ENCODE data around the gene CACNG4. TPM values are rescaled to one million over a fixed set of nuclear protein-coding genes. Genes with fewer than 3 reads are reported as not detected.

CACNG4 gene
- polyA plus RNA-seq, 5 donors, result 1.9 to 3.5 (median 2.2) TPM

DNA sequence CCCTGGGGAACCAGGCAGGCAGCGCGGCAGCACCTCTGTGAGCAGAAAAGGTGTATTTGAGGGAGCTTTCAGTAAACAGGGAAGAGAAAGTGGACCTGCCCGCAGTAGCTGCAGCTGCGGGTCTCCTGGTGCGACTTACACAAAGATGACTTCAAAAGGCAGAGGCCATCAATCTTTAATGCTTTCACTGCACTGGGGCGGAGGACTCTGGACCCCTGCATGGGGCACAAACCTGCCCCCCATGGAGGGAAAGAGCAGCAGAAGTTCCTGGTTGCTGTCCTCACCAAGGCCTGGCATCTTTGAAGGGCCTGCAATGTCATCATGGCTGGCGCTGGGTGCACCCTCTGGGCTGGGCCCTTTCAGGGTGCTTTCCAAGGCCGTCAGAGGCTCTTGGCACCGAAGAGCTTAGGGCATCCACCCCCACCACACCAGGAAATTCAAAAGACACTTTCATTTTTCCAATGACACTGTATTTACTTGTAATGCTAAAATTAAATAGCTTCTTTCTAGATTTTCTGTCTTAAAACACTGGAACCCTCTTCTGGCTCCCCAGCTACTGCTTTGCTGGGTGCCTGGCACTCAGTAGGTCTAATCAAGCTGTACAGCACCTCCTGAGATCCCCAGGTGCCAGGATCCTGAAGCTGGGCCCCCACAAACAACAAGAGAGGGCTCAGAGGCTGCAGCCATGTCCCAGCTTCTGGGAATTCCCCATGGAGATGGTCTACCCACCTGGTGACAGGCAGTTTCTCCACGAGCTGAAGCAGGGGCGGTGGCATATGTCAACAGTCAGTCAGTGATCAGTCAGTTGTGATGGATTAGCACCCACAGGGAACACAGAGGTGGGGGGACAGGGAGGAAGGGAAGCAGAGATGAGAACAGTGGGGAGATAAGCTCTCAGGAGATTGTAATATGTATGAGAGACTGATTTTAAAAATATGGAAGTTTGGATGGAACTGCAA, 77.7 kb downstream of the CACNG4 start:
- DNase-seq, result no peak

DNA sequence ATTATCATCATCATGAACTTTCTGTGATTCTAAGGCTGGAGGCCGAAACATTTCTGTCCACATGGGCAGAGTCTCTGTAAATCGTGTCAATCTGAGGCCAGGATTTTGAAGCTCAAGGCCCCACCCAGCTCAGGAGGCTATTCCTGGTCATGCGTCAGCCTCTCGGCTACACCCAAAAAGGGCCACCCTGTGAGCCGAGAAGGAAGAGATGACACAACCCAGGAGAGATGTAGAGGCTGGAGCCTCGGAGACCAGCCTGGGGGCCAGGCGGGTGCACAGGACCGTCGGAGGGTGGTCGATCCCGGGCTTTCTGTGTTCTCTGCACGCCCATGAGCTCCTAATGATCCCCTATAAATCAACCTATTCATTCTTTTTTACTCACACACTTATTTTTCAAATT, 78.8 kb downstream of the CACNG4 start:
- no peak for DNase-seq

DNA sequence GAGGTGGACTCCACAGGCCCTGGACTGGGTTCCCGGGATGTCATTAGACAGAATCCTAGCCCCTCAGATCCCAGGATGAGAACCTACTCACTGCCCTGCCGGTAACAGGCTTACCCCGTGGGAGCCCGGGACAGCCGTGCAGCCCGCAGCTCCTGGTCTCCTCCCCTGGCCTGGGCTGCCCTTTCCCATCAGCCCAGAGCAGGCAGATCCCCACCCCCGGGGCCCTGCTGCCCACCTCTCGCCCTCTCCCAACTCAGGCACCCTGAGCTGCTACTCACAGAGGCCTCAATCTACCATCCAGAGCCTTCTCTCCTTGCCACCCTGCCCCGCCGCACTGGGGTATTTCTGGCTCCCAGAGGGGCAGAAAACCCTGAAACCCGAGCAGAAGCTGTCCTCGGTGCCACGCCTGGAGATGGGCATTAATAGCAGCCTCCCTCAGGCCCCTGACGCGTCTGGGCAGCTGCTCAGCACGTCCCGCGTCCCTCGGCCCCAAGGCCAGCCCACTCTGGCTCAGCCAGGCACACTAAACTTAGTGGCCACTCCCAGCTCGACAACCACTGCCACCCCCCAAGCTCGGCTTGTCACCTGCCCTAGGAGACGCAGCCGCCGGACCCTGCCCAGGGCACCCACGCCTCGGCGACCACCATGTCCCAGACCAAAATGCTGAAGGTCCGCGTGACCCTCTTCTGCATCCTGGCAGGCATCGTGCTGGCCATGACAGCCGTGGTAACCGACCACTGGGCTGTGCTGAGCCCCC, 79.7 kb downstream of the CACNG4 start, which contains the start of gene CACNG1:
CACNG1 (plus strand) TSS at position 539 of the 757 bp plus-strand sequence; CDS start at position 646, 107 bp downstream.
- no peak for DNase-seq

DNA sequence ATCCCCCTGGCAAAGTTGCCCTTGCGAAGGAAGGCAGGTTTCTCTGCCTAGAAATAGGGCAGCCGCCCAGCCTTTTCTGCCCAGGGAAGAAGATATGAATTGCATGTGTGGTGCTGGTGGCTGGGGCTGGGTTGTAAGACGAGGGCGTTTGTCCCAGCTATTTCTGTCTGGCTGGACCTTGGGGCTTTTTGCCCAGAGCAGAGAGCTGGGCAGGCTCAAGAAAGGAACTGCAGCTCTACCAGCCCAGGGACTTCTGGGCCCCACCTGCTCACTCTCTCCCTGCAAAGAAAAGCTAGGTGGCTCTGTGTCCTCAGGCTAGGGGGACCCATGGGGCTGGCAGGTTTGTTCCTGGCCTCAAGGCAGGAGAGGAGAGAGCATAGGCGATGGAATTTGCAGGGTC, 80.4 kb downstream of the CACNG4 start:
- DNase-seq, result no peak

DNA sequence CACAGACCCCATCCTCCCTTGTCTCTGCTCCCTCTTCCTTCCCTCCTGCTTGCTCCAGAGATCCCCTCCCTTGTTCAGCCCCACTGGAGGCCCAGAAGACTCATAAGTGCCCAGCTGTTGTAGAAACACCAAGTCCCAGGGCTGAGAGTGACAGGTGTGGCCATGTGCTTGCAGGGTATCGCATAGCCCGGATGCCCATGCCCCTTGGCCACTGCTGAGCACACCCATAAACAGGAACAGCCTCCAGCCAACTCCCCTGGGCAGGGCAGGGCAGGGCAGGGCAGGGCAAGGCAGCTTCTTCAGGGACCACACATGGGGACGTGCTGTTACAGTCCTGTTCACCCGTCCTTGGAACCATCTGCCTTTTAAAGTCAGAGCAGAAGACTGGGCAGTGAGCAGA, 81.9 kb downstream of the CACNG4 start:
- DNase-seq, result no peak

DNA sequence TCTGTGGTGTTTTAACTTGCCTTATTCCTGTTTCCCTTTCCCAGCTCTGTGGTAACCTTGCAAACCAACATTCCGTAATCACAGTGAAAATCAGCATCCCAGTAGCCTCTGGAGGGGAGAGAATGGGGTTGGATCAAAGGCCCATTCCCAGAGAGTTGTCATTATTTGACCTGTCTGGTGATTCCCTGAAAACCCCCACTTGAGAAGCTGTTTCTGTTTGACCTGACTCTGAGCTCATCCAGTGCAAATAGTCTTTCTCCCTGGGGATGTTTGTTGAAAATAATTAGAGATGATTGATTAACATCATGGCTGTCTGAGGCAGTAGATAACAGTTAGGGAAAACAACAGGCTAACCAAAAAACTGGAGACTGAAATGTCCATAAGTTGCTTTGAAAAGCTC, 82.9 kb downstream of the CACNG4 start:
- no peak for DNase-seq

DNA sequence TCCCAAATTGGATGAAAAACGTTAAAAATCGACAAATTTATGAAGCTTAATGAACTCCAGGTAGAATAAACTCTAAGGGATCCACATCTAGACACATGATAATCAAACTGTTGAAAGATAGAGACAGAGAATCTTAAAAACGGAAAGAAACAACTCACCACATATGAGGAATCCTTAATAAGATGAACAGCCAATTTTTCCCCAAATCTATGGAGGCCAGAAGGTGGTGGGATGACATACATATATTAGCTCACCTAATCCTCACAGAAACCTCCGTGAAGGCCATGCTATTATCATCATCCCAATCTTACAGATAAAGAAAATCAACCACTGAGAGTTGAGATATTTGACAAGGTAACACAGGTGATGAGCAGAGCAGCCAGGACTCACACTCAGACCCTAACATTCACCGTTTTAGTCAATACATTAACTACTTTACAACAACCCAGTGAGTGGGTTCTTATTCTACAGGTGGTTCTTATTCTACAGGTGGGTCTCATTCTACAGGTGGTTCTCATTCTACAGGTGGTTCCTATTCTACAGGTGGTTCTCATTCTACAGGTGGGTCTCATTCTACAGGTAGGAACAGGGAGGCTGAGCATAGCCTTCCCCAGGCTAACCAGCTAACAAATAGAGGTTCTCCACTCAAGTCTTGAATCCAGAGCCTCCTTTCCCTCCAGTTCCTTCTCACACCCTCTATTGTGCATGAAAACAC, 84.7 kb downstream of the CACNG4 start:
- no peak for DNase-seq

DNA sequence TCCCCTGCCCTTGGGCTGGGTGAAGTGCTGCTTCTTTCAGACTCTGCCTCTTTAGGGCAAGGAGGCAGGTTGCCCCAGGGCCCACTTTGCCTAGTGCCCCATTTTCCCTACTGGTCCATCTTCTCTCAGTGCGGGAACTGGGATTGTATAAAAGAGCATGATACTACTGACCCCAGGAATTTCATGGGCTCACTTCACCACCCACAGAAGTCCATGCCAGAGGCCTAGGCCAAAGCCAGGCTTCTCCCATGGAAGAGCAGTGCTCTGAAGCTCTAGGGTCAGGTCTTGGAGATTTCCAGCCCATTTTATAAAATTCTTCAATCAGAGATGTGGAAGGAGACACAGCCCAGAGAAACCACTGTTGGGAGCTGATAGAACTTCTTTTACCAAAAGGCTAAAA, 85.6 kb downstream of the CACNG4 start:
- DNase-seq, result no peak

DNA sequence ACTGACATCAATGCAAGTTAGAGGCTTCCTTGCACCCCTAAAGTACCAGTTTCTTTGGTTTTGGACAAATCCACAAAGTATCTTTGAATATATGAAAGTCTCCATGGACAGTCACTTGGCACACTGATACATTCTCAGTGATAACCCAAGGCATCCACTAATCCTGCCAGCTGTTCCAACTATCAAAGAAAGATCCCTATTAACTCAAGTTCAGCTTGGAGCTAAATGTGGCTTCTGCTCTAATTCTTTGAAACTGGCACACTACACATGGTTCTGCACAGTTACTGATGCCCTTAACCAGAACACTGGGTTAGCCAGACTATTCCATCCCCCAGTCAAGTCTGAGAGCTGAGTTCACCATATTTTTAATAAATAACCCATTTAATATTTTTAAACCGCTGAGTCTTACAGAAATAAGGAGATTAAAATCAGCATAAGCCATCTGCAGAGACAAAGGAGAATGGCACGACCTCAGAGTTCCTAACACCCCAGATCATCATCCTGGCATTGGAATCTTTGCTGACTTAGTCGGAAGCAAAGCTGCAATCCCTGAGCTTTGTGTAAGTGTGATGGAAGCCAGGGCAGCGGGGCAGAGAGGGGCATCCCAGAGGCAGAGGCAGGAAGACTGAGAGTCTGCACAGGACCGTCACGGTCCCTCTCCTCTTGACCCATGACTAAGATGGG, 86.1 kb downstream of the CACNG4 start:
- DNase-seq, result no peak

DNA sequence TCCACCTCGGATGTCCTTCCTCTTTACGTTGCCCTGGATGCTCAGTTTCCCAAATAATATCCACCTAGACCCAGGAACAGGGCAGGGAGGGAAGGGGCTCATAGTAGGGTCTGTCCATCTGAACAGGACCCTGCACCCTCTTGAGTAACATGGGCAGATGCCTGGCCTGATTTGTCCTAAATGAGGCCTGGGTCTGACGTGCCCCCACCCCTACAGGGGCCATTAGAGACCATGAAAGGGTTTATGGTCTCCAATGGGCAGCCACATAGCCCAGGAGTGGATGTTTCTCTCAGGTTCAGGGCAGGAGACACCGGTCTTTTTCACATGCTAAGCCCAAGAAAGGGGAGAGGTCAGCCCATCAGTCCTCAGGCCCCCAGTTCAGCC, 86.6 kb downstream of the CACNG4 start:
- DNase-seq, result no peak

DNA sequence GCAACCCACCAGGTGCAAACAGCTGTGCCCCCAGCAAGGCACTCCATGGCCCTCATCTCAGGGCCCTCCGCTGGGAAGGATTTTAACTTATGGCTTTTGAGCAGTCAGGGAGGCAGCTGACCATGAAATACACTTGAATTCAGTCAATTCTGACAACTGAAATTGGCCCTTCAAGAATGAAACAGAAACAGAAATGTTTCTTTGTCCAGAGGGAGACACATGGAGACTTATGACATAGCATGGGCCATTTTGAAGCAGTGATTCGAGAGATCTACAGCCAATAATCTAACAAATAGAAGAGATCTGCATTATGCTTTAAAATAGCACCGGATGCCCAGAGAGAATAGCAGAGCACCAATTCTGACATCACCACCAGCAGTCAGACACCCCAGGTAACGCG, 87.3 kb downstream of the CACNG4 start:
- no peak for DNase-seq

DNA sequence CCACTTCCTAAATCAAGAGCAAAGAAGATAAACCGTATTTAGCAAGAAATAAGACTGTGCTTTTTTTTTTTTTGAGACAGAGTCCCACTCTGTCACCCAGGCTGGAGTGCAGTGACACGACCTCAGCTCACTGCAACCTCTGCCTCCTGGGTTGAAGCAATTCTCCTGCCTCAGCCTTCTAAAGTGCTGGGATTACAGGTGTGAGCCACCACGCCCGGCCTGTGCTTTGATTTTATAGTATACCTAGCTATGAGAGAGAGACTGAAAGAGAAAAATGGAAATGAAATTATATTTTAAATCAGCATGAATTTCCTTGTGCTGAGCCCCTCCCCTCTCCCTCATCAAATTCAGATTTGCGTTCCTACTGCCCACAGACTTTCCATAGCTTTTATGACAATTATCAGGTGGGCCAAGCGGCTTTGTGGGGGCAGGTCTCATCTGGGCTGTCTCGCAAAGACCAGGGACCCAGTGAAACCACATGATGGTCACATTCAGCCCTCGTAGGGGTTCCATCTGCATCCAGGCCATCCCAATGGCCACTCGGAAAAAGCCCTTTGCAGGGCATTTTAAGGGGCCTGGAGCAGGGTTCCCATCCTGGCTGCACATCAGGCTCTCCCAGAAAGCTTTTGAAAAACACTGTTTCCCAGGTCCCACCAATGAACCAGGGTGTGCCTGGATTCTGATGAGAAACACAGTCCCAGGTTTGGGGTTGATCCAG, 88.4 kb downstream of the CACNG4 start:
- DNase-seq, result no peak

DNA sequence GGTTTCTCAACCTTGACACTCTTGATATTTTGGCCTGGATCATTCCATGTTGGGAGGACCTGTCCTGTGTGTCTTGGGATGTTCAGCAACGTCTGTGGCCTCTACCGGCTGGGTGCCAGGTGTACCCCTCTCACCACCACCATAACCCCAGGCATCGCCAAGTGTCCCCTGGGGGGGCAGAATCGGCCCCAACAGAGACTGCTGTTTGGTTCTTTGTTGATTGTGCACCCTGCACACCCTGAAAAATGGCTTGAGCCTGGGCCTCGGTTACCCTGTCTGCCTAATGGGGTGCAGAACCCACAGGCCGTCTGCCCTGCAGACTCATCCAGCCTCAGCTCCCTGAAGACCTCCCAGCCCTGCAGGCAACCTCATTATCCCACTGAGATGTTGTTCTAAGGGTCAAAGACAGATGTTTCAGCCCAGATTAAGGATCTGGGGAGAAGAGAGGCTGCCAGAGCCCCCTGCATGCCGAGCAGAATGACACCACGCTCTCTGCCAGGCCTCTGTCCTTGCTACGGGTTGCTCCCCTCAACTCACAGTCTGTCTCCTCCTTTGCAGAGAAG, 89.0 kb downstream of the CACNG4 start:
- DNase-seq, result no peak

DNA sequence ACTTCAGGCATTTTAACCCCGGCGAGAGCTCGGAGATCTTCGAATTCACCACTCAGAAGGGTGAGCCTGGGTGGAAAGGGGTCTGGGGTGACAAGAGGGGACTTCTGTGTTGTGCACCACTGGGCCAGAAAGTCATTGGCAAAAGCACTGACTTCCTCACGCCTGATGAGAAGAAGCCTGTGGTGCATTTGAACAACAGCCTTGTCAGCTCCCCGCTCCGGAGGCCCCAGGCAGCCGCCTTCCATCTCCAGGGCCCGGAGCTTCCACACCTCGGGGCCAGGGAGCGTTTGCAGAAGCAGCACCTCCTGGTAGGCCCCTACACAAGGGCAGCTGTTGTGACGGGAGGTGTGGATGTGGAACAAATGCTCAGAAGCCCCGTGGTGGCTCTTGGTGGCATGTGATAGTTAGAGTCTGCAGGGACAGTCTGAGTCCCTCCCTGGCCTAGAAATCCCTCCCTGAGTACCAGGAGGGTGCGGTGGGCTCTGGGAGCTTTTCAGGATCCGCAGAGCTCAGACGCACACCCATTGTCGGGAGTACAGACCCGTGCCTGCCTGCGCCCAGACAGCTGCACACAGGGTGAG, 89.6 kb downstream of the CACNG4 start:
- no peak for DNase-seq

DNA sequence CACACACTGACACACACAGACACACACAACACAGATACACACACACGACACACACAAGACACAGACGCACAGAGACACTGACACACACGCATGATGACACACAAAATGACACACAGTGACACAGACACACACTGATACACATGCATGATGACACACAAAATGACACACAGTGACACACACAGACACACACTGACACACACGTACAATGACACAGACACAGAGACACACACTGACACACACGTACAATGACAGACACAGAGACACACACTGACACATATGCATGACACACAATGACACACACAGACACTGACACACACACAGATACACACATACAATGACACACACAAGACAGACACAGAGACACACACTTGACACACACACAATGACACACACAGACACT, 90.1 kb downstream of the CACNG4 start:
- no peak for DNase-seq

DNA sequence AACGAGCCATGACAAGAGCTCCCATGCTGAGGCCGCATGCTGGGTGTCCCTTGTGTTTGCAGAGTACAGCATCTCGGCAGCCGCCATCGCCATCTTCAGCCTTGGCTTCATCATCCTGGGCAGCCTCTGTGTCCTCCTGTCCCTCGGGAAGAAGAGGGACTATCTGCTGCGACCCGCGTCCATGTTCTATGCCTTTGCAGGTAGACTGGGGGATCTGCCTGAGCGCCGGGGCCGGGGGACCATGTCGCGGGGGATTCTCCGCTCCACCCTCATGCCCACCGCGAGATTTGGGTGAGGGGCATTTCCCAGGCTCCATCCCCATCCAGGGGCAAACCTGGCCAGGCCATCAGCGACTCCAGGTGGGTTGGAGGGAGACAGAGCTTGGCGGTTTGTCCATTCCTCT, 90.5 kb downstream of the CACNG4 start:
- no peak for DNase-seq

DNA sequence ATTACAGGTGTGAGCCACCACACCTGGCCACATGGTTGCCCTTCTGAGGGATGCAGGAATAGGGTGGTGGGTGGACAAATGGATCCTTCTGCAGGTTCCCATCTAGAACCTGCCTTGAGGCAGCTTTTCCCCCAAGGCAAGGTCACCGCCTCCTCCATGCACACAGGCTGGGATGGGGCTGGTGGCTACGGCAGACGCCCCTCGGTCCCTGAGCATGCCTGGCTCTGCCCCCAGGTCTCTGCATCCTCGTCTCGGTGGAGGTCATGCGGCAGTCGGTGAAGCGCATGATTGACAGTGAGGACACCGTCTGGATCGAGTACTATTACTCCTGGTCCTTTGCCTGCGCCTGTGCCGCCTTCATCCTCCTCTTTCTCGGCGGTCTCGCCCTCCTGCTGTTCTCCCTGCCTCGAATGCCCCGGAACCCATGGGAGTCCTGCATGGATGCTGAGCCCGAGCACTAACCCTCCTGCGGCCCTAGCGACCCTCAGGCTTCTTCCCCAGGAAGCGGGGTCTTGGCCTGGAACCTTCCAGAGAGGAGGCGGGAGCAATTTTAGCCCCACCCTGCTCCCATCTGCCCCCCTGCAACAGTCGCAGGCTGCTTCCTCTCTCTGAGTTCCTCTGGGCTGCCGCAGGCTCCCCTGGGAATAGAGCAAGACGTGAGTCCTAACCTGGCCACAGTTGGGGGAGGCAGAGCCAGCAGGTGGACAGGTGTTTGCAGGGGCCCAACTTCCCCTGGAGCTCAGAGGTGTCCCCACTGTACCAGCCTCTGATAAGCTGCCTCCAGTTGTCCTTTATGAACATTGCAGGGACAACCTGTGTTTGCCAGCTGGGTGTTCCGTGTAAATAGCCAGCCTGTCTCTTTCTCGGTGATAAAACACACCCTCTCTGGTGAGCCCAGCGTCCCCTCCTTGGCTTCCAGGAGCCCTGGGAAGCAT, 91.6 kb downstream of the CACNG4 start:
- DNase-seq, result no peak

DNA sequence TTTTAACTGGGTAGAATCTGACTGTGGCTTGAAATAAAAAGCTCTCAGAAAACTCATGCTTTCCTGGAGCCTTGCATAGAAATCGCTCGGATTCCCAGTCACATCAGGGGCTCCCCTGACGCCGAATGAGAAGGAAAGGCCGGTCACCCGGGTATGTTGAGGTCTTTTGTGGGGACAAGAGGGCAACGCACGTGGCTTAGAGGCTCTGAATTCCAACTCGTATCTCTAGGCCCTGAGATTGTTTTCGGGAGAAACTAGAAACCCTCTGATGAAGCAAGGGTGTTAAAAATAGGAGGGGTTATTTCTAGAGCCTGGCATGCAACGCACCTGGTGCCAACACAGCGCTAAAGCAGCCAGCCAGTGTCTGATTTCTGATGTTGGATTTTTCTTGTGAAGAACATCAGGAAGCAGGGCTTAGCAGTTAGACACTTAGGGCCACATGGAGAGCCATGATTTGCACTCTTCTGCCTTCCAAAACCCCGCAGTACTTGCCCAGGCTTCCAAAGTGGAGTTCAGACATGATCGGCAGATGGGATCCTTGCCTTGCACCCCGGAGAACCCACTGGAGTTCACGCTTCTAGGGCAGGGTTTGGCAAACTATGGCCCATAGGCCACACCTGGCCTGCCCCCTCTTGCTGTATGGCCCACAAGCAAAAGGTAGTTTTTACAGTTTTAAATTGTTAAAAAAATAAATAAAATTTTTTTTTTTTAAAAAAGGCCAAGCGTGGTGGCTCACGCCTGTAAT, 92.4 kb downstream of the CACNG4 start:
- DNase-seq, result no peak

All from right lung (tissue), 5 donors.